Measurements from ENCODE around the gene LIM2.

Gene LIM2

DNA sequence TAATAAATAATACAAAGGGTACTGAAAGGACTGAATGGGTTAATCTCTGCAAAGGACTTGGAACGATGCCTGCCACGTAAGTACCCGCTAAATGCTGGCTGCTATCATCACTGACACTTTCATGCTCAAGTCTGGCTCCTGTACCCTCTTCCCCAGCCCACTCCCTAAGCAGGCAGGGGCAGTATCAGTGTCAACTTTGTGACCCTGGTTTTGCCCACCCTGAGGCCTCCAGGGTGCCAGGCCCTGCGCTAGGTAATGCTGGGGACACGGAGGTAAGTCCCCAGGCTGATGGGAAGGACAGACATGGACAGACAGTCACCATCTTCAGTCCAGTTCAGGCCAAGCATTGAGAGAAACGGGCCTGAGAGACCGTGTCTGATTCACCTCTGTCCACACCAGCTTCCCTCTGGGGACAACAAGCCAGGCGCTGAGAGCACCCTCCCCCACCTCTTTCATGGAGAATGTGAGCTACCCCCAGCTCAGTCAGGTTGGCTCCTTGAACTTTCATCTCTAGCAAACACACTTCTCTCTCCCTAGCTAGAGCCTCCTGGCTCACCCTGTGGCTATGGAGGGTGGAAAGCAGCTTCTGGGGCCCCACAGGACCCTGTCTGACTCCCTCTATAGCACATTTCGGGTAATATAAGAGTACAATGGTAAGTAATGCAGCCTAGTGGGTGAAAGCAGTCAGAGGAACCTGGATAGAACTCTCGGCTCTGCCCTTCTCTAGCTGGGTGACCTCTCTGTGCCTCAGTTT is 22.4 kb downstream of the LIM2 start:
- DNase-seq (ENCODE audit: insufficient read length, low spot score), result no peak
- TF ChIP-seq, protein P1, sequence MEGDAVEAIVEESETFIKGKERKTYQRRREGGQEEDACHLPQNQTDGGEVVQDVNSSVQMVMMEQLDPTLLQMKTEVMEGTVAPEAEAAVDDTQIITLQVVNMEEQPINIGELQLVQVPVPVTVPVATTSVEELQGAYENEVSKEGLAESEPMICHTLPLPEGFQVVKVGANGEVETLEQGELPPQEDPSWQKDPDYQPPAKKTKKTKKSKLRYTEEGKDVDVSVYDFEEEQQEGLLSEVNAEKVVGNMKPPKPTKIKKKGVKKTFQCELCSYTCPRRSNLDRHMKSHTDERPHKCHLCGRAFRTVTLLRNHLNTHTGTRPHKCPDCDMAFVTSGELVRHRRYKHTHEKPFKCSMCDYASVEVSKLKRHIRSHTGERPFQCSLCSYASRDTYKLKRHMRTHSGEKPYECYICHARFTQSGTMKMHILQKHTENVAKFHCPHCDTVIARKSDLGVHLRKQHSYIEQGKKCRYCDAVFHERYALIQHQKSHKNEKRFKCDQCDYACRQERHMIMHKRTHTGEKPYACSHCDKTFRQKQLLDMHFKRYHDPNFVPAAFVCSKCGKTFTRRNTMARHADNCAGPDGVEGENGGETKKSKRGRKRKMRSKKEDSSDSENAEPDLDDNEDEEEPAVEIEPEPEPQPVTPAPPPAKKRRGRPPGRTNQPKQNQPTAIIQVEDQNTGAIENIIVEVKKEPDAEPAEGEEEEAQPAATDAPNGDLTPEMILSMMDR (IDR thresholded peaks at IDR 0.05; ENCODE audit: insufficient read depth, missing control alignments), result no peak
- FAIRE-seq, result no peak

DNA sequence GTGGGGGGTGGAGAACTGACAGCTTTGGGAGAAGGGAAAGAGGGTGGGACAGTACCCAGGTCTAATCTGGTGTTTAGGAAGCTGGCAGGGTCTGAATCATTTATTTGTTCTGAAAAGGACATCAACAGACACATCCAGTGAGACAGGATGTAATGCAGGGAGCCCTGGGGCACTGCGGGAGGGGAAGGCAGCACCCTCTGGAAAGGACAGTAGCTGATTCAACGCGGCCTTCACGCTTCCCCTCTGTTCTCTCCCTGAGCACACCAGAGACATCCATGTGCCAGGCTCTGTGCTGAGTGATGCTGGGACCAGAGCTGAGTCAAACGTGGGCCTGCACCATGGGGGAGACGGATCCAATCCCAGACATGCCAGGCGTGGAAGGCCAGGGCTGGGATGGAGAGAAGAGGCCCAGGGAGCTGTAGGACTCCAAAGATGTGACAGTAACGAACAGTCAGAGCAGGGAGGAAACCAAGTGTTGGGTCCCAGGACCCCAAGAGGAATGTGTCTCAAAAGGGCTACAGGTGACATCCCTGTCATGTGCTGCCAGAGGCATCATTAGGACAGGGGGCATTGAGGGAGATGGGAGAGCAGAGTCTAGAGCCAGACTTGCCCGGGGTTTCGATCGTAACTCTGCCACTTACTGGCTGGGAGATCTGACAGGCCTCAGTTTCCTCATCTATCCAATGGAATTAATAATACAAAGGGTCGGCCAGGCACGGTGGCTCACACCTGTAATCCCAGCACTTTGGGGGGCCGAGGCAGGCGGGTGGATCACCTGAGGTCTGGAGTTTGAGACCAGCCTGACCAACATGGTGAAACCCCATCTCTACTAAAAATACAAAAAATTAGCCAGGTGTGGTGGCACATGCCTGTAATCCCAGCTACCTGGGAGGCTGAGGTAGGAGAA is 23.3 kb downstream of the LIM2 start:
- DNase-seq (ENCODE audit: insufficient read length, low spot score) (no peak), FAIRE-seq (no peak)
- TF ChIP-seq, protein P1 (IDR thresholded peaks at IDR 0.05; ENCODE audit: insufficient read depth, missing control alignments), result no peak

DNA sequence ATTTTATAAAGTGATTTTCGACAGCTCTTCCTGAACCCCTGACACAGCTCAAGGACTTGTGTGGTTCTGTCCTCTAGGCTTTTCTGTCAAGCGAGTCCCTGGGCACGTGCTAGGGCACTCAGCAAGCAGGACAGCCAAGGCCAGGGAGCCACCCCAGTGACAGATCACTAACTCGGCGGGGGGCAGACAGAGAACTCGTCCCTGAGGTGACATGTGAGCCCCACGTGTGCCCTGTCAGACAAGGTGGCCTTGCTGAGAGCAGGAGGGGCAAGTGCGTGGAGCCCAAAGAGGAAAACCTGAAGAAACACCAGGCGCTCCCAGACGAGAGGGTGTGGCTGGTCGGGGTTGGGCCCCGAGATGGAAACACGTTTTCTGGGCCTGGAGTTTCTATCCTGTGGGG is 26.5 kb downstream of the LIM2 start:
- TF ChIP-seq, protein P1 (IDR thresholded peaks at IDR 0.05; ENCODE audit: insufficient read depth, missing control alignments), result no peak
- no peak for FAIRE-seq
- DNase-seq (ENCODE audit: insufficient read length, low spot score), result no peak

DNA sequence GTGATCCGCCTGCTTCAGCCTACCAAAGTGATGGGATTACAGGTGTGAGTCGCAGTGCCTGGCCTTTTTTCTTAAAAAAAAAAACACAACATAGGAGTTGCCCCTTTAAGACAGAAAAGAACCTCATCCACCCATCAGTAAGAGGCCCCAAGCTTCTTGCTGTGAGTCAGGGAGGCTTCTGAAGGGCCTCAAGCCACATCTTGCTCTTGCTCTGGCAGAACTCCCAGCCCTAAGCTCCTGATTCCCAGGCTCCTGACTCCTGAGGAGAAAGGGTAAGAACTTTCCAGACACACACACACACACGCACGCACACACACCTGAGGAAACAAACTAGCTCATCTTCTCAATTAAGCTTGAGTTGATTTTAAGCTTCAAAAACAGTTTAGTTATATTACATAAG is 28.5 kb downstream of the LIM2 start:
- DNase-seq (ENCODE audit: insufficient read length, low spot score), result no peak

DNA sequence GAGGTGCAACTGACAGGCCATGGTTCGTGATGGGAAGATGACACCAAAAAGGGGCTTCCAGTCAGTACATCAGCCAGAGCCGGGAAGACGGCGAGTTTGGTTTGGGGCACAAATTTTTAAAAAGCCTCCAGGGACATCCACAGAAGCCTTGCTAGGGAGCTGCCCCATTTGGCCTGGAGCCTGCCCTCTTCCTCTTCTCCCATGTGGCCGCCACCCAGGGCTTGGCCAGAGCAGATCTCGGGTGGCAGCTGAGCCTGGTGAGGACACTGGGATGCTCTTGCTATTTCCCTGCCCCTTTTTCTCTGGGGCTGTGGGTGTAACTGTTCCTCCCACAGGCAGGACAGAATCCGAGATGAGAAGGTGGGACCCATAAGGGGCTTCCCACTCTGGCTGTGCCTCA is 29.8 kb downstream of the LIM2 start:
- no peak for FAIRE-seq
- TF ChIP-seq, protein P1 (IDR thresholded peaks at IDR 0.05; ENCODE audit: insufficient read depth, missing control alignments), result no peak
- no peak for DNase-seq (ENCODE audit: insufficient read length, low spot score)

More for the DNA sequence above, 28.5 kb downstream of the LIM2 start:
- no peak for FAIRE-seq
- TF ChIP-seq, protein P1 (IDR thresholded peaks at IDR 0.05; ENCODE audit: insufficient read depth, missing control alignments), result no peak

DNA sequence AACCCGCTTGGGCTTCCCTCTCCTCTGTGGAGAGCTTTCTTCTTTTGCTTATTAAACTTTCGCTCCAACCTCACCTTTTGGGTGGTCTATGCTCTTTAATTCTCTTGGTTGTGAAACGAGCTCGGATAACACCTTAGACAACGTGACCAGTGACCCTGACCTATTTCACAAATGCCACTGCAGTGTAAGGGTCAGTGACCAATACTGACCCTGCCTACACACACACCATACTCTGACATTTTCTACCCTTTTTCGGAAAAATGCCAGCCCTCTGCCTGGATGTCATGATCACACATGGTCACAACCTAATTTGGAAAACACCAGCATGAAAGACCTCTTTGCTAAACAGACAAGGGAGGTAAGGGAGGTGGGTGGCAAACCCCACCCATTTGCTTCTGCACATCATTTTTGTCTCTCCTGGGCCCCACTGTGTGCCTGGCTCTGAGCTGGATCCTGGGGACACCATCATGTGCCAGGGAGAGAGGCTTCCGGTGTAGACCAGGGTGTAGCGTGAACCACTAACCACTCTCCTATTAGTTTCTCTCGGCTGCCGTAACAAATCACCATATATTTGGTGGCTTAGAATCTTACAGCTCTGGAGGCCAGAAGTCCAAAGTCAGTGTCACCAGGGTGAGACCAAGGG is 31.5 kb downstream of the LIM2 start:
- TF ChIP-seq, protein P1 (IDR thresholded peaks at IDR 0.05; ENCODE audit: insufficient read depth, missing control alignments), result no peak
- FAIRE-seq (no peak), DNase-seq (ENCODE audit: insufficient read length, low spot score) (no peak)
